Endothelial cell of umbilical vein (primary cell): ENCODE results near the gene MAP4K3. TPM values are rescaled to one million over a fixed set of nuclear protein-coding genes. Genes with fewer than 3 reads are reported as not detected.

Experiments
- BruUV-seq: library from RNA; stranded (reverse); fragments of 400-500 nt; replicated peaks from 2 replicates; lab custom pipeline; 2021; lab: Mats Ljungman, UMichigan
- CTCF ChIA-PET: fragments of 300-600, 350-600 bp; sonication (Branson Sonifier 250); formaldehyde crosslinking; loops from one replicate; lab custom pipeline; 2021; ENCODE audit warnings: antibody characterized with exemption, inconsistent platforms; lab: Charles Lee
- POLR2A ChIA-PET: fragments of 300-600, 350-600 bp; sonication (Branson Sonifier 250); formaldehyde crosslinking; loops from one replicate; lab custom pipeline; 2021; ENCODE audit warnings: antibody characterized with exemption, inconsistent platforms; lab: Charles Lee
- DNase-seq: peaks from one replicate; pipeline ENCODE4 v3.0.0-alpha.2; 2011; ENCODE audit warnings: low read depth, low spot score
- FAIRE-seq: peaks from 2 replicates; lab custom pipeline; 2011; peaks lifted over from hg19 to GRCh38; lab: Jason Lieb, UNC
- H2AFZ ChIP-seq: 2 replicates; pipeline ENCODE4 v1.6.0; 2012; ENCODE audit warnings: low read depth, low read length, control low read depth, inconsistent platforms
- H3K27ac ChIP-seq: 2 replicates; pipeline ENCODE4 v1.5.1; 2011; ENCODE audit warnings: low read depth, mild to moderate bottlenecking, control low read depth, low read length, moderate library complexity; ENCODE audit not compliant: insufficient read depth
- H3K27me3 ChIP-seq, 2 experiments: 2 replicates each; pipeline versions ENCODE4 v1.6.0 to v1.6.1; 2011; ENCODE audit warnings: low read length in 2 of 2, mixed read lengths in 1 of 2; ENCODE audit not compliant: control insufficient read depth in 2 of 2, insufficient read depth in 2 of 2
- H3K36me3 ChIP-seq, 2 experiments: 2 replicates in 1 of 2; 3 replicates in 1 of 2; pipeline ENCODE4 v1.5.1; 2011; ENCODE audit warnings: low read length in 2 of 2, mild to moderate bottlenecking in 1 of 2, moderate library complexity in 1 of 2; ENCODE audit not compliant: control insufficient read depth in 2 of 2, insufficient read depth in 2 of 2; ENCODE audit errors: extremely low read depth in 1 of 2
- H3K4me1 ChIP-seq: 3 replicates; pipeline ENCODE4 v1.5.1; 2011; ENCODE audit warnings: mild to moderate bottlenecking, low read length; ENCODE audit not compliant: control insufficient read depth, insufficient read depth; ENCODE audit errors: extremely low read depth
- H3K4me2 ChIP-seq: 2 replicates; pipeline ENCODE4 v1.6.1; 2011; ENCODE audit warnings: low read length, control low read depth, mixed read lengths; ENCODE audit not compliant: insufficient read depth
- H3K4me3 ChIP-seq, 3 experiments: fragments of 200-600 bp in 1 of 3; sonication (generic), shearing (Covaris generic) in 1 of 3; replicated peaks in 1 of 3; 2 replicates each; pipeline ENCODE4 v1.5.1; 2011 to 2016; ENCODE audit warnings: control low read depth in 3 of 3, low read length in 3 of 3, mild to moderate bottlenecking in 2 of 3, inconsistent platforms in 1 of 3, low read depth in 1 of 3, moderate library complexity in 1 of 3; ENCODE audit not compliant: insufficient read depth in 1 of 3
- H3K79me2 ChIP-seq: 2 replicates; pipeline ENCODE4 v1.6.0; 2012; ENCODE audit warnings: low read length, inconsistent platforms; ENCODE audit not compliant: control insufficient read depth, insufficient read depth
- H3K9ac ChIP-seq: replicated peaks from 2 replicates; pipeline ENCODE3; 2011; ENCODE audit warnings: low read length, control low read depth; ENCODE audit not compliant: insufficient read depth; ENCODE audit errors: extremely low read depth
- H3K9me1 ChIP-seq: replicated peaks from 3 replicates; pipeline ENCODE4 v1.6.0; 2011; ENCODE audit warnings: mild to moderate bottlenecking, low read length; ENCODE audit not compliant: control insufficient read depth, insufficient read depth; ENCODE audit errors: extremely low read depth
- H3K9me3 ChIP-seq: replicated peaks from 2 replicates; pipeline ENCODE4 v1.5.1; 2012; ENCODE audit warnings: low read length, inconsistent platforms; ENCODE audit not compliant: control insufficient read depth, insufficient read depth
- H4K20me1 ChIP-seq: replicated peaks from 2 replicates; pipeline ENCODE3; 2011; ENCODE audit warnings: mild to moderate bottlenecking, low read length; ENCODE audit not compliant: control insufficient read depth, insufficient read depth; ENCODE audit errors: extremely low read depth
- EZH2 ChIP-seq: IDR thresholded peaks from 2 replicates; pipeline ENCODE4 v1.6.1; 2012; ENCODE audit warnings: borderline replicate concordance, low read depth, mild to moderate bottlenecking, moderate library complexity, low read length, inconsistent platforms; ENCODE audit not compliant: severe bottlenecking
- FOS ChIP-seq: IDR thresholded peaks from 2 replicates; pipeline ENCODE4 v1.6.1; 2011; ENCODE audit warnings: mild to moderate bottlenecking, low read length, moderate library complexity, borderline replicate concordance; ENCODE audit not compliant: insufficient read depth
- GATA2 ChIP-seq: IDR thresholded peaks from 2 replicates; pipeline ENCODE4 v1.7.0; 2011; ENCODE audit warnings: low read depth, mild to moderate bottlenecking, moderate library complexity, mixed read lengths, low read length; ENCODE audit not compliant: insufficient read length, insufficient read depth
- JUN ChIP-seq: IDR thresholded peaks from 2 replicates; pipeline ENCODE4 v1.6.1; 2011; ENCODE audit warnings: borderline replicate concordance, low read depth; ENCODE audit not compliant: insufficient read length, insufficient read depth
- MYC ChIP-seq: IDR thresholded peaks from one replicate; pipeline ENCODE4 v1.6.1; 2011; ENCODE audit warnings: mild to moderate bottlenecking, low read depth, low read length
- POLR2A ChIP-seq: IDR thresholded peaks from 2 replicates; pipeline ENCODE4 v1.6.1; 2012; ENCODE audit warnings: low read depth, mild to moderate bottlenecking, control low read depth, low read length
- POLR2AphosphoS5 ChIP-seq: IDR thresholded peaks from 2 replicates; pipeline ENCODE4 v1.6.1; 2012; ENCODE audit warnings: low read depth, mild to moderate bottlenecking, control low read depth, low read length, moderate library complexity; ENCODE audit not compliant: insufficient read depth
- dilution Hi-C: fragments of 300-500 bp; cut with MboI; formaldehyde crosslinking; loops from one replicate; pipeline ENCODE4 v1.15.0; 2019; ENCODE audit warnings: low sequenced_read_pairs; ENCODE audit not compliant: extremely low pct_ligation_motif_present
- intact Hi-C: fragments of 100-400 bp; cut with micrococcal nuclease; formaldehyde crosslinking; loops from one replicate; pipeline ENCODE4 v1.10.0; 2022
- polyA plus RNA-seq, 4 experiments: library from polyadenylated mRNA; depleted of rRNA in 3 of 4; stranded (reverse) in 3 of 4; unstranded in 1 of 4; fragments of >200 nt; gene quantifications; 2 replicates each; pipeline versions ENCODE4 v1.2.1 to v1.2.3, GENCODE V29; 2011 to 2012; ENCODE audit warnings: missing spikeins in 1 of 4
- total RNA-seq: library from RNA; stranded (reverse); gene quantifications from 2 replicates; pipeline ENCODE4 v1.2.3, GENCODE V29; 2021
- TF ChIP-seq, protein P1 (sequence below): IDR thresholded peaks from 2 replicates; pipeline ENCODE4 v1.6.1; 2011; ENCODE audit not compliant: insufficient read depth, insufficient read length
- TF ChIP-seq, protein P2 (sequence below), 2 donors: IDR thresholded peaks; 1 replicate in 1 of 2; 2 replicates in 1 of 2; pipeline ENCODE4 v1.5.1; 2011; ENCODE audit warnings: low read length in 2 of 2, mild to moderate bottlenecking in 2 of 2, moderate library complexity in 2 of 2, control low read depth in 1 of 2, inconsistent platforms in 1 of 2, low read depth in 1 of 2; ENCODE audit not compliant: insufficient read depth in 1 of 2; ENCODE audit errors: extremely low read depth in 1 of 2

The MAP4K3 gene
- total and polyA plus RNA-seq, 2 donors (not counting 3 experiments of a cell fraction or from before 2014, with no cell fraction given), result 8.0 to 45.9 TPM

DNA sequence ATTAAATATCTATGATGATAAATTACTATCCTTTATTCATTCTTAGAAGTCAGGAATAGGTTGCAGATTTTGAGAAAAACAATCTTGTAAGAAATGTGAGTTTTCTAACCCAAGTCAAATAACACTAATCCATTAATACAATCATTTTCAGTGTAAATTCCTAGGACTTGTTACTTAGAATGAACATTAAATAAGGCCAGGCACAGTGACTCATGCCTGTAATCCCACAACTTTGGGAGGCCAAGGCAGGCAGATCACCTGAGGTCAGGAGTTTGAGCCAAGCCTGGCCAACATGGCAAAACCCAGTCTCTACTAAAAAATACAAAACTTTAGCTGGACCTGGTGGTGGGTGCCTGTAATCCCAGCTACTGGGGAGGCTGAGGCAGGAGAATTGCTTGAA is 147.5 kb downstream of the MAP4K3 start:
- Histone ChIP-seq H3K9me1 (no peaks in the 10 kb centered on the region), H3K27me3 (no peaks in the 10 kb centered on the region), H3K4me2 (no peak overlapping the region), H4K20me1 (no peaks in the 10 kb centered on the region), H2AFZ (no peak overlapping the region), H3K4me3 (no peak overlapping the region), H3K9me3 (no peaks in the 10 kb centered on the region), H3K27ac (no peak overlapping the region), H3K9ac (no peak overlapping the region), H3K36me3 (peaks cover 3 to 4% of the 10 kb centered on the region in 2 experiments), H3K4me1 (no peaks in the 10 kb centered on the region), H3K79me2 (no peaks in the 10 kb centered on the region)
- DNase-seq, result no peak
- ChIA-PET CTCF (interaction anchor here (0.7 to 1.4 kb wide), 4 partner anchors 10 to 441 kb away, joined by 3 read pairs; no protein-coding TSS in a partner anchor), POLR2A (no interaction called here)
- no TSS peak for BruUV-seq
- no peak for FAIRE-seq
- TF ChIP-seq EZH2 (no peak), GATA2 (no peak), POLR2AphosphoS5 (no peak), POLR2A (no peak), MYC (no peak), FOS (no peak), JUN (no peak)
- TF ChIP-seq, protein P1, sequence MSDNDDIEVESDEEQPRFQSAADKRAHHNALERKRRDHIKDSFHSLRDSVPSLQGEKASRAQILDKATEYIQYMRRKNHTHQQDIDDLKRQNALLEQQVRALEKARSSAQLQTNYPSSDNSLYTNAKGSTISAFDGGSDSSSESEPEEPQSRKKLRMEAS, result no peak
- TF ChIP-seq, protein P2, sequence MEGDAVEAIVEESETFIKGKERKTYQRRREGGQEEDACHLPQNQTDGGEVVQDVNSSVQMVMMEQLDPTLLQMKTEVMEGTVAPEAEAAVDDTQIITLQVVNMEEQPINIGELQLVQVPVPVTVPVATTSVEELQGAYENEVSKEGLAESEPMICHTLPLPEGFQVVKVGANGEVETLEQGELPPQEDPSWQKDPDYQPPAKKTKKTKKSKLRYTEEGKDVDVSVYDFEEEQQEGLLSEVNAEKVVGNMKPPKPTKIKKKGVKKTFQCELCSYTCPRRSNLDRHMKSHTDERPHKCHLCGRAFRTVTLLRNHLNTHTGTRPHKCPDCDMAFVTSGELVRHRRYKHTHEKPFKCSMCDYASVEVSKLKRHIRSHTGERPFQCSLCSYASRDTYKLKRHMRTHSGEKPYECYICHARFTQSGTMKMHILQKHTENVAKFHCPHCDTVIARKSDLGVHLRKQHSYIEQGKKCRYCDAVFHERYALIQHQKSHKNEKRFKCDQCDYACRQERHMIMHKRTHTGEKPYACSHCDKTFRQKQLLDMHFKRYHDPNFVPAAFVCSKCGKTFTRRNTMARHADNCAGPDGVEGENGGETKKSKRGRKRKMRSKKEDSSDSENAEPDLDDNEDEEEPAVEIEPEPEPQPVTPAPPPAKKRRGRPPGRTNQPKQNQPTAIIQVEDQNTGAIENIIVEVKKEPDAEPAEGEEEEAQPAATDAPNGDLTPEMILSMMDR (IDR thresholded peaks at IDR 0.05; ENCODE audit: extremely low read depth in 1 of 2, insufficient read depth in 1 of 2, low read depth in 1 of 2, low read length in 2 of 2), result no peak
- intact Hi-C loops, result no loop called here
- dilution Hi-C loops, result no loop called here
